Tibial nerve (tissue), 4 donors: ENCODE measurements around the gene GUCD1.

Experiments
- CTCF ChIP-seq, 5 experiments: fragments of 200-600 bp in 3 of 5; fragments of 450-650 bp in 2 of 5; sonication (generic) in 3 of 5; IDR thresholded peaks; one replicate each; pipeline ENCODE4 v1.5.1; 2016 to 2019; ENCODE audit warnings: antibody characterized with exemption in 5 of 5, mild to moderate bottlenecking in 3 of 5, moderate library complexity in 2 of 5
- EP300 ChIP-seq, 2 donors: sonication (generic); formaldehyde crosslinking; IDR thresholded peaks; one replicate each; pipeline ENCODE4 v1.6.1; 2017; ENCODE audit warnings: antibody characterized with exemption in 2 of 2, mild to moderate bottlenecking in 1 of 2
- POLR2A ChIP-seq, 2 donors: fragments of 450-650 bp; IDR thresholded peaks; one replicate each; pipeline ENCODE4 v1.6.1; 2017; ENCODE audit warnings: antibody characterized with exemption in 2 of 2, mild to moderate bottlenecking in 2 of 2, moderate library complexity in 2 of 2

GRCh38 chr22:24592058-24592850 is 37.3 kb upstream of the GUCD1 start:
- no peak for TF ChIP-seq CTCF (IDR thresholded peaks at IDR 0.05)
- no peak for TF ChIP-seq POLR2A (IDR thresholded peaks at IDR 0.05)
- no peak for TF ChIP-seq EP300 (IDR thresholded peaks at IDR 0.05)
